Panc1 (cell line): ENCODE results near the gene STEAP2.

Source experiments
- POLR2AphosphoS5 ChIP-seq: IDR thresholded peaks from 2 replicates; pipeline ENCODE4 v1.6.1; 2012; ENCODE audit warnings: mild to moderate bottlenecking, low read depth, low read length, moderate library complexity
- SIN3A ChIP-seq: IDR thresholded peaks from 2 replicates; pipeline ENCODE4 v1.6.1; 2012; ENCODE audit warnings: low read depth, mild to moderate bottlenecking, low read length, moderate library complexity, borderline replicate concordance; ENCODE audit not compliant: insufficient read depth
- TCF7L2 ChIP-seq: IDR thresholded peaks from 2 replicates; pipeline ENCODE4 v1.6.1; 2011; ENCODE audit warnings: mild to moderate bottlenecking, low read depth, low read length, inconsistent platforms
- TF ChIP-seq, protein P1 (sequence below): fragments of 450-650 bp; IDR thresholded peaks from 2 replicates; pipeline ENCODE4 v1.5.1; 2017; ENCODE audit warnings: mild to moderate bottlenecking
- TF ChIP-seq, protein P2 (sequence below), 2 experiments: IDR thresholded peaks; 2 replicates each; pipeline ENCODE4 v1.6.1; 2011 to 2012; ENCODE audit warnings: low read depth in 2 of 2, control low read depth in 1 of 2, low read length in 1 of 2, mild to moderate bottlenecking in 1 of 2, moderate library complexity in 1 of 2; ENCODE audit not compliant: insufficient read depth in 1 of 2

DNA sequence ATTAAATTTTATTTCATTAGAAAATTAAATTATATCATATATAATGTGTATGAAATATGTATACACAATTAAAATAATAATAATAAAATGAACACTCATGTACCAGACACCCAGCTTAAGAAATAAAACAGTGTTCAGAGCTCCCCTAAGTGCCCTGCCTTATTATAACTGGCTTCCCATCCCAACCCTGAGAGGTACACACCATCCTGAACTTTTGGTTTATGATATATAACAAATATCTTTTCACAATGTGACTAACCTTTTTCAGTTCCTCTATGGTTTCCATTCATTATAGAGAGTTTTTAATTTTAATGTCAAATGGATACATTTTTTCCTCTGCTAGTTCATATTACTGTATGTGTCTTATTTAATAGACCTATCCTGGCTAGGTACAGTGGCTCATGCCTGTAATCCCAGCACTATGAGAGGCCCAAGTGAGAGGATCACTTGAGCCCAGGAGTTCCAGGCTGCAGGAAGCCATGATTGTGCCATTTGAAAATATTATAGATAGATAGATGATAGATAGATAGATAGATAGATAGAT lies 24.0 kb upstream of the STEAP2 start:
- TF ChIP-seq, protein P1, sequence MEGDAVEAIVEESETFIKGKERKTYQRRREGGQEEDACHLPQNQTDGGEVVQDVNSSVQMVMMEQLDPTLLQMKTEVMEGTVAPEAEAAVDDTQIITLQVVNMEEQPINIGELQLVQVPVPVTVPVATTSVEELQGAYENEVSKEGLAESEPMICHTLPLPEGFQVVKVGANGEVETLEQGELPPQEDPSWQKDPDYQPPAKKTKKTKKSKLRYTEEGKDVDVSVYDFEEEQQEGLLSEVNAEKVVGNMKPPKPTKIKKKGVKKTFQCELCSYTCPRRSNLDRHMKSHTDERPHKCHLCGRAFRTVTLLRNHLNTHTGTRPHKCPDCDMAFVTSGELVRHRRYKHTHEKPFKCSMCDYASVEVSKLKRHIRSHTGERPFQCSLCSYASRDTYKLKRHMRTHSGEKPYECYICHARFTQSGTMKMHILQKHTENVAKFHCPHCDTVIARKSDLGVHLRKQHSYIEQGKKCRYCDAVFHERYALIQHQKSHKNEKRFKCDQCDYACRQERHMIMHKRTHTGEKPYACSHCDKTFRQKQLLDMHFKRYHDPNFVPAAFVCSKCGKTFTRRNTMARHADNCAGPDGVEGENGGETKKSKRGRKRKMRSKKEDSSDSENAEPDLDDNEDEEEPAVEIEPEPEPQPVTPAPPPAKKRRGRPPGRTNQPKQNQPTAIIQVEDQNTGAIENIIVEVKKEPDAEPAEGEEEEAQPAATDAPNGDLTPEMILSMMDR: no peak
- TF ChIP-seq POLR2AphosphoS5 (no peak), SIN3A (no peak), TCF7L2 (no peak)
- TF ChIP-seq, protein P2, sequence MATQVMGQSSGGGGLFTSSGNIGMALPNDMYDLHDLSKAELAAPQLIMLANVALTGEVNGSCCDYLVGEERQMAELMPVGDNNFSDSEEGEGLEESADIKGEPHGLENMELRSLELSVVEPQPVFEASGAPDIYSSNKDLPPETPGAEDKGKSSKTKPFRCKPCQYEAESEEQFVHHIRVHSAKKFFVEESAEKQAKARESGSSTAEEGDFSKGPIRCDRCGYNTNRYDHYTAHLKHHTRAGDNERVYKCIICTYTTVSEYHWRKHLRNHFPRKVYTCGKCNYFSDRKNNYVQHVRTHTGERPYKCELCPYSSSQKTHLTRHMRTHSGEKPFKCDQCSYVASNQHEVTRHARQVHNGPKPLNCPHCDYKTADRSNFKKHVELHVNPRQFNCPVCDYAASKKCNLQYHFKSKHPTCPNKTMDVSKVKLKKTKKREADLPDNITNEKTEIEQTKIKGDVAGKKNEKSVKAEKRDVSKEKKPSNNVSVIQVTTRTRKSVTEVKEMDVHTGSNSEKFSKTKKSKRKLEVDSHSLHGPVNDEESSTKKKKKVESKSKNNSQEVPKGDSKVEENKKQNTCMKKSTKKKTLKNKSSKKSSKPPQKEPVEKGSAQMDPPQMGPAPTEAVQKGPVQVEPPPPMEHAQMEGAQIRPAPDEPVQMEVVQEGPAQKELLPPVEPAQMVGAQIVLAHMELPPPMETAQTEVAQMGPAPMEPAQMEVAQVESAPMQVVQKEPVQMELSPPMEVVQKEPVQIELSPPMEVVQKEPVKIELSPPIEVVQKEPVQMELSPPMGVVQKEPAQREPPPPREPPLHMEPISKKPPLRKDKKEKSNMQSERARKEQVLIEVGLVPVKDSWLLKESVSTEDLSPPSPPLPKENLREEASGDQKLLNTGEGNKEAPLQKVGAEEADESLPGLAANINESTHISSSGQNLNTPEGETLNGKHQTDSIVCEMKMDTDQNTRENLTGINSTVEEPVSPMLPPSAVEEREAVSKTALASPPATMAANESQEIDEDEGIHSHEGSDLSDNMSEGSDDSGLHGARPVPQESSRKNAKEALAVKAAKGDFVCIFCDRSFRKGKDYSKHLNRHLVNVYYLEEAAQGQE (IDR thresholded peaks at IDR 0.05; ENCODE audit: insufficient read depth in 1 of 2, low read depth in 2 of 2, low read length in 1 of 2): no peak
